Measurements from ENCODE around the gene PAX7. TPM values are rescaled to one million over a fixed set of nuclear protein-coding genes. Genes with fewer than 3 reads are reported as not detected.
"Not testable (repeated sequence)": the region's sequence is repeated elsewhere in the genome, so short reads cannot be mapped to it uniquely, and the experiment has no call there.

PAX7 gene
- not detected for total RNA-seq

GRCh38 chr1:18630511-18631495 is at the start of gene PAX7:
TSS of gene PAX7 (plus strand) at chr1:18630846. CDS start at chr1:18631604, 758 bp downstream.
- Mint-ChIP-seq H3K27ac (no peak within 1 kb of the TSS), H3K4me1 (ENCODE audit: low read depth in 2 of 2) (peaks cover 0 to 2% of the 10 kb centered on the region in 2 donors), H3K9me3 (no peaks in the 10 kb centered on the region), H3K4me3 (no peak within 1 kb of the TSS), H3K27me3 (peaks cover 72 to 89% of the 10 kb centered on the region in 2 donors), H3K36me3 (no peaks in the 10 kb centered on the region)
- DNase-seq (ENCODE audit: low spot score) (no peak), ATAC-seq (no peak)

GRCh38 chr1:18581420-18581880 is 49.2 kb upstream of the PAX7 start:
- H3K27ac Mint-ChIP-seq: no peak overlapping the region
- H3K4me1 Mint-ChIP-seq (ENCODE audit: low read depth in 2 of 2): no peaks in the 10 kb centered on the region
- no peaks in the 10 kb centered on the region for H3K36me3 Mint-ChIP-seq
- no peaks in the 10 kb centered on the region for H3K9me3 Mint-ChIP-seq
- DNase-seq (ENCODE audit: low spot score) (no peak), ATAC-seq (no peak)
- no peak overlapping the region for H3K4me3 Mint-ChIP-seq
- H3K27me3 Mint-ChIP-seq: peaks cover 5 to 14% of the 10 kb centered on the region in 2 donors

GRCh38 chr1:18582890-18583289 is 47.8 kb upstream of the PAX7 start:
- H3K27me3 Mint-ChIP-seq: peaks cover 16 to 19% of the 10 kb centered on the region in 2 donors
- ATAC-seq: no peak
- H3K4me1 Mint-ChIP-seq (ENCODE audit: low read depth in 2 of 2): no peaks in the 10 kb centered on the region
- no peak overlapping the region for H3K4me3 Mint-ChIP-seq
- DNase-seq (ENCODE audit: low spot score): no peak
- H3K36me3 Mint-ChIP-seq: no peaks in the 10 kb centered on the region
- H3K9me3 Mint-ChIP-seq: no peaks in the 10 kb centered on the region
- no peak overlapping the region for H3K27ac Mint-ChIP-seq

GRCh38 chr1:18583326-18583941 is 47.2 kb upstream of the PAX7 start:
- H3K27me3 Mint-ChIP-seq: peaks cover 16 to 21% of the 10 kb centered on the region in 2 donors
- no peaks in the 10 kb centered on the region for H3K9me3 Mint-ChIP-seq
- no peaks in the 10 kb centered on the region for H3K4me1 Mint-ChIP-seq (ENCODE audit: low read depth in 2 of 2)
- H3K4me3 Mint-ChIP-seq: no peak overlapping the region
- DNase-seq (ENCODE audit: low spot score): no peak
- H3K27ac Mint-ChIP-seq: no peak overlapping the region
- peak in 1 of 2 donors; percentile 17 for ATAC-seq
- H3K36me3 Mint-ChIP-seq: no peaks in the 10 kb centered on the region

GRCh38 chr1:18586016-18586415 is 44.6 kb upstream of the PAX7 start:
- not testable (repeated sequence) for H3K9me3 Mint-ChIP-seq; H3K4me3 Mint-ChIP-seq; ATAC-seq; H3K36me3 Mint-ChIP-seq; H3K4me1 Mint-ChIP-seq (ENCODE audit: low read depth in 2 of 2); DNase-seq (ENCODE audit: low spot score); H3K27ac Mint-ChIP-seq
- peaks cover 13 to 21% of the 10 kb centered on the region in 2 donors for H3K27me3 Mint-ChIP-seq

- H3K27me3 Mint-ChIP-seq: peaks cover 18 to 25% of the 10 kb centered on the region in 2 donors
- no peaks in the 10 kb centered on the region for H3K9me3 Mint-ChIP-seq
- H3K4me1 Mint-ChIP-seq (ENCODE audit: low read depth in 2 of 2): no peaks in the 10 kb centered on the region
- no peaks in the 10 kb centered on the region for H3K36me3 Mint-ChIP-seq
- ATAC-seq (no peak), DNase-seq (ENCODE audit: low spot score) (no peak)
- no peak overlapping the region for H3K4me3 Mint-ChIP-seq
- H3K27ac Mint-ChIP-seq: no peak overlapping the region
These were observed 42.6 kb upstream of the PAX7 start for GRCh38 chr1:18588093-18588492.

GRCh38 chr1:18592368-18592767 is 38.3 kb upstream of the PAX7 start:
- no peaks in the 10 kb centered on the region for H3K36me3 Mint-ChIP-seq
- ATAC-seq (no peak), DNase-seq (ENCODE audit: low spot score) (no peak)
- H3K27ac Mint-ChIP-seq: no peak overlapping the region
- no peak overlapping the region for H3K4me3 Mint-ChIP-seq
- H3K9me3 Mint-ChIP-seq: no peaks in the 10 kb centered on the region
- no peaks in the 10 kb centered on the region for H3K4me1 Mint-ChIP-seq (ENCODE audit: low read depth in 2 of 2)
- peaks cover 22 to 39% of the 10 kb centered on the region in 2 donors for H3K27me3 Mint-ChIP-seq

- Mint-ChIP-seq H3K27me3 (peaks cover 24 to 34% of the 10 kb centered on the region in 2 donors), H3K9me3 (no peaks in the 10 kb centered on the region), H3K4me3 (no peak overlapping the region), H3K36me3 (no peaks in the 10 kb centered on the region), H3K4me1 (ENCODE audit: low read depth in 2 of 2) (no peaks in the 10 kb centered on the region), H3K27ac (no peak overlapping the region)
- ATAC-seq (peak in 1 of 2 donors; percentile 65), DNase-seq (ENCODE audit: low spot score) (no peak)
These were observed 33.2 kb upstream of the PAX7 start for GRCh38 chr1:18597160-18598042.

- no peaks in the 10 kb centered on the region for H3K4me1 Mint-ChIP-seq (ENCODE audit: low read depth in 2 of 2)
- H3K27me3 Mint-ChIP-seq: peaks cover 18 to 21% of the 10 kb centered on the region in 2 donors
- ATAC-seq (no peak), DNase-seq (ENCODE audit: low spot score) (no peak)
- H3K9me3 Mint-ChIP-seq: no peaks in the 10 kb centered on the region
- no peaks in the 10 kb centered on the region for H3K36me3 Mint-ChIP-seq
- no peak overlapping the region for H3K4me3 Mint-ChIP-seq
- H3K27ac Mint-ChIP-seq: no peak overlapping the region
These were observed 31.6 kb upstream of the PAX7 start for GRCh38 chr1:18599086-18599485.

- no peak overlapping the region for H3K27ac Mint-ChIP-seq
- H3K27me3 Mint-ChIP-seq: peaks cover 15% of the 10 kb centered on the region in 2 donors
- H3K36me3 Mint-ChIP-seq: no peaks in the 10 kb centered on the region
- ATAC-seq (no peak), DNase-seq (ENCODE audit: low spot score) (no peak)
- H3K9me3 Mint-ChIP-seq: no peaks in the 10 kb centered on the region
- no peaks in the 10 kb centered on the region for H3K4me1 Mint-ChIP-seq (ENCODE audit: low read depth in 2 of 2)
- no peak overlapping the region for H3K4me3 Mint-ChIP-seq
These were observed 30.9 kb upstream of the PAX7 start for GRCh38 chr1:18599704-18600103.

GRCh38 chr1:18602533-18603211 is 28.0 kb upstream of the PAX7 start:
- Mint-ChIP-seq H3K27me3 (peaks cover 2 to 9% of the 10 kb centered on the region in 2 donors), H3K27ac (no peak overlapping the region), H3K36me3 (no peaks in the 10 kb centered on the region), H3K4me3 (no peak overlapping the region), H3K9me3 (no peaks in the 10 kb centered on the region), H3K4me1 (ENCODE audit: low read depth in 2 of 2) (no peaks in the 10 kb centered on the region)
- DNase-seq (ENCODE audit: low spot score) (no peak), ATAC-seq (peak in 1 of 2 donors; percentile 44)

GRCh38 chr1:18603212-18603852 is 27.3 kb upstream of the PAX7 start:
- Mint-ChIP-seq H3K36me3 (no peaks in the 10 kb centered on the region), H3K27me3 (peaks cover 0 to 8% of the 10 kb centered on the region in 2 donors), H3K4me1 (ENCODE audit: low read depth in 2 of 2) (no peaks in the 10 kb centered on the region), H3K27ac (no peak overlapping the region), H3K4me3 (no peak overlapping the region), H3K9me3 (no peaks in the 10 kb centered on the region)
- no peak for DNase-seq (ENCODE audit: low spot score)
- no peak for ATAC-seq

Data from natural killer cell treated with Interleukin-12 subunit alpha and Interleukin-12 subunit beta and Interleukin-15 and Interleukin-18, amount 100 ng/mL, for 72 hours (primary cell).